Gastrocnemius medialis (tissue), 4 donors: ENCODE measurements around the gene MAGI1. TPM values are rescaled to one million over a fixed set of nuclear protein-coding genes. Genes with fewer than 3 reads are reported as not detected.

Source experiments
- ATAC-seq, 2 donors: fragments of 150-250 bp; one replicate each; pipeline ENCODE4 v1.9.1; 2016
- DNase-seq, 2 donors: peaks; one replicate each; pipeline ENCODE4 v3.0.0-alpha.2; 2019
- H3K27ac ChIP-seq, 4 donors: fragments of 200-600 bp; sonication (generic); 1 replicate in 1 of 4; 2 replicates in 3 of 4; pipeline ENCODE4 v1.5.1; 2016 to 2018; ENCODE audit warnings: mild to moderate bottlenecking in 2 of 4, moderate library complexity in 1 of 4
- H3K27me3 ChIP-seq, 3 donors: fragments of 200-600 bp; sonication (generic) in 2 of 3; 1 replicate in 1 of 3; 2 replicates in 2 of 3; pipeline versions ENCODE4 v1.5.1 to v1.6.0; 2016 to 2019; ENCODE audit warnings: mild to moderate bottlenecking in 1 of 3, moderate library complexity in 1 of 3
- H3K36me3 ChIP-seq, 2 donors: fragments of 200-600 bp; sonication (generic) in 1 of 2; one replicate each; pipeline ENCODE4 v1.5.1; 2017 to 2018
- H3K4me1 ChIP-seq, 2 donors: fragments of 200-600 bp; sonication (generic) in 1 of 2; one replicate each; pipeline ENCODE4 v1.5.1; 2016 to 2017; ENCODE audit warnings: mild to moderate bottlenecking in 2 of 2
- H3K4me3 ChIP-seq, 4 donors: fragments of 200-600 bp; sonication (generic) in 3 of 4; 1 replicate in 1 of 4; 2 replicates in 3 of 4; pipeline ENCODE4 v1.5.1; 2016 to 2019; ENCODE audit warnings: mild to moderate bottlenecking in 2 of 4
- H3K9me3 ChIP-seq, 3 donors: fragments of 200-600 bp; sonication (generic) in 2 of 3; 1 replicate in 1 of 3; 2 replicates in 2 of 3; pipeline ENCODE4 v1.5.1; 2016 to 2019
- POLR2A ChIP-seq, 2 donors: fragments of 450-650 bp; IDR thresholded peaks; one replicate each; pipeline ENCODE4 v1.6.1; 2017; ENCODE audit warnings: antibody characterized with exemption in 2 of 2, mild to moderate bottlenecking in 2 of 2, moderate library complexity in 2 of 2
- in situ Hi-C, 4 donors: fragments of 200-750 bp; cut with MboI; loops; one replicate each; pipeline versions ENCODE4 v1.15.0 to v1.8.0; 2017; ENCODE audit warnings: low sequenced_read_pairs in 4 of 4
- intact Hi-C: fragments of 100-400 bp; cut with DNase I; formaldehyde crosslinking; loops from one replicate; pipeline ENCODE4 v1.15.1; 2023; ENCODE audit warnings: low total_unique reads
- total RNA-seq, 4 donors: library from RNA; depleted of rRNA; stranded (reverse); fragments of >200 nt; gene quantifications; one replicate each; pipeline versions ENCODE4 v1.1.0 to v1.2.3, GENCODE V29; 2016
- TF ChIP-seq, protein P1 (sequence below), 5 experiments: fragments of 450-650 bp in 3 of 5; fragments of 200-600 bp in 2 of 5; sonication (generic) in 2 of 5; IDR thresholded peaks in 4 of 5; conservative IDR thresholded peaks in 1 of 5; 1 replicate in 4 of 5; 2 replicates in 1 of 5; pipeline ENCODE4 v1.5.1; 2016 to 2019; ENCODE audit warnings: antibody characterized with exemption in 5 of 5, mild to moderate bottlenecking in 3 of 5, moderate library complexity in 3 of 5

MAGI1 gene
- total RNA-seq, 4 donors from 2014 or later: 2.6 to 7.5 (median 3.9) TPM

DNA sequence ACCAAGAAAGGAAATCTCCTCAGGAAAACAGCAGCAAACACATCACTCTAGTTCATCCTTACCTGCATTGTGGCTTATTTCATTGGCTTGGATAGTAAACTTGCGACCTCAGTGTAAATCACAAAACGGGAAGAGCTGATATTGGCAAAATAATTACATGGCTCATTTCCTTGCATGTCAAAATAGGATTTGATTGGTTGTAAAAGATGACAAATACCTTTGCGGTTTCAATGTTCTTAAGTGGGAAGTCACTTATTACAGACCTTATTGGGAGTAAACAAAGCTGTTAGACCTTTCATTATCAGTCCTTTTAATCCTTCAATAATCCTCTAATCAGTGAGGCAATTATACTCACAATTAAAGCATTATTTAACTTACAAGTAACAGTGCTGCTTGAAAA, 590.6 kb downstream of the MAGI1 start:
- Histone ChIP-seq H3K27me3 (no peaks in the 10 kb centered on the region), H3K4me3 (no peak overlapping the region), H3K9me3 (no peaks in the 10 kb centered on the region), H3K36me3 (no peaks in the 10 kb centered on the region), H3K4me1 (no peaks in the 10 kb centered on the region), H3K27ac (no peak overlapping the region)
- intact Hi-C loops (no loop called here), in situ Hi-C loops (loop anchor here in 2 of 4 donors (10.0 kb wide), 2 partner anchors 217 to 287 kb away; no protein-coding TSS in a partner anchor)
- DNase-seq (no peak), ATAC-seq (no peak)
- no peak for TF ChIP-seq POLR2A (IDR thresholded peaks at IDR 0.05)
- TF ChIP-seq, protein P1, sequence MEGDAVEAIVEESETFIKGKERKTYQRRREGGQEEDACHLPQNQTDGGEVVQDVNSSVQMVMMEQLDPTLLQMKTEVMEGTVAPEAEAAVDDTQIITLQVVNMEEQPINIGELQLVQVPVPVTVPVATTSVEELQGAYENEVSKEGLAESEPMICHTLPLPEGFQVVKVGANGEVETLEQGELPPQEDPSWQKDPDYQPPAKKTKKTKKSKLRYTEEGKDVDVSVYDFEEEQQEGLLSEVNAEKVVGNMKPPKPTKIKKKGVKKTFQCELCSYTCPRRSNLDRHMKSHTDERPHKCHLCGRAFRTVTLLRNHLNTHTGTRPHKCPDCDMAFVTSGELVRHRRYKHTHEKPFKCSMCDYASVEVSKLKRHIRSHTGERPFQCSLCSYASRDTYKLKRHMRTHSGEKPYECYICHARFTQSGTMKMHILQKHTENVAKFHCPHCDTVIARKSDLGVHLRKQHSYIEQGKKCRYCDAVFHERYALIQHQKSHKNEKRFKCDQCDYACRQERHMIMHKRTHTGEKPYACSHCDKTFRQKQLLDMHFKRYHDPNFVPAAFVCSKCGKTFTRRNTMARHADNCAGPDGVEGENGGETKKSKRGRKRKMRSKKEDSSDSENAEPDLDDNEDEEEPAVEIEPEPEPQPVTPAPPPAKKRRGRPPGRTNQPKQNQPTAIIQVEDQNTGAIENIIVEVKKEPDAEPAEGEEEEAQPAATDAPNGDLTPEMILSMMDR (IDR thresholded peaks at IDR 0.05 in 4 of 5, conservative IDR thresholded peaks at IDR 0.05 in 1 of 5): no peak

DNA sequence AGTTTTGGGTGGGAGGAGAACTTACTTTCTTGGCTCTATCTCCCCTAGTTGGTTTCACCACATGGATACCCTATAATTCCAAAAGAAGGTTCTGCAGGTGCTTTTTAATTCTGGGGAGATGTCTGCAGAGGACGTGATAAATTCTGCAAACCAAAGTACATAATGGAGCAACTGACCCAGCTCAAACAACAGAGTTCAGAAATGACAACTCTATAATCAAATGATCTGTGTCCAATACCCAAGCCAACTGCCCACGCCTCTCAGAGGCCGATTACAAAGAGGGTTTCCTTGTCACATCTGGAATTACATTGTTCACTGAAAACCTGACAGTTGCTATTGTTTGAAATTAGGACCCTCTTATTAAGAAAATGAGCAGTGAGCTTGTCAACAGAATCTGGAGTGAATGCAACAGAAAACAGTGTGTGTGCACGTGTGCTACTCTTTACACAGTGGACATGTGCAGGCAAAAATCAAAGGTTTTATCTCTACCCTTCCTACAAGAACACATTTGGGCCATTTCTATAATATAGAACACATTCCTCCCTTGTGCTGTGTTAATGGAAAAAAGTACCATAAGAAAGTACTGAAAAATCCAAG, 593.0 kb downstream of the MAGI1 start:
- DNase-seq (no peak), ATAC-seq (no peak)
- H3K36me3 ChIP-seq: no peaks in the 10 kb centered on the region
- no peaks in the 10 kb centered on the region for H3K4me1 ChIP-seq
- no peaks in the 10 kb centered on the region for H3K27me3 ChIP-seq
- intact Hi-C loops: no loop called here
- in situ Hi-C loops: loop anchor here in 2 of 4 donors (10.0 kb wide), 2 partner anchors 219 to 289 kb away; no protein-coding TSS in a partner anchor
- no peak overlapping the region for H3K4me3 ChIP-seq
- H3K9me3 ChIP-seq: no peaks in the 10 kb centered on the region
- no peak overlapping the region for H3K27ac ChIP-seq
- TF ChIP-seq POLR2A (IDR thresholded peaks at IDR 0.05): no peak
- TF ChIP-seq, protein P1 (IDR thresholded peaks at IDR 0.05 in 4 of 5, conservative IDR thresholded peaks at IDR 0.05 in 1 of 5): no peak

DNA sequence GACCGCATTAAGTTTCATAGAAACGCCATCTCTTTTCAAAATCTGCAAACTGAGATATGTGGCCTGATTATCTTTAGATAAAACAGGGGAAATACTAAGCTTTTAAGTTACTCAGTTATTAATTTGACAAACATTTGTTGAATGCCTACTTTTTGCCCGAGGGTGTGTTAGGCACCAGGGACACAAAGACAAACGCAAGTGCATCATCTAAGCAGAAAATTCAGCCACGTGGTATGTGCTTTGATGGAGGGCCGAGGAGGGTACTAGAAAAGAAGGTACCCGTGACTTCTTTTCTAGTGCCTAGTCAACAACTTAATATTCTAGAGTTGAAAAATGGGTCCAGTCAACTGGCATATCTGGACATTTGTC, 594.3 kb downstream of the MAGI1 start:
- H3K9me3 ChIP-seq: no peaks in the 10 kb centered on the region
- ATAC-seq: no peak

DNA sequence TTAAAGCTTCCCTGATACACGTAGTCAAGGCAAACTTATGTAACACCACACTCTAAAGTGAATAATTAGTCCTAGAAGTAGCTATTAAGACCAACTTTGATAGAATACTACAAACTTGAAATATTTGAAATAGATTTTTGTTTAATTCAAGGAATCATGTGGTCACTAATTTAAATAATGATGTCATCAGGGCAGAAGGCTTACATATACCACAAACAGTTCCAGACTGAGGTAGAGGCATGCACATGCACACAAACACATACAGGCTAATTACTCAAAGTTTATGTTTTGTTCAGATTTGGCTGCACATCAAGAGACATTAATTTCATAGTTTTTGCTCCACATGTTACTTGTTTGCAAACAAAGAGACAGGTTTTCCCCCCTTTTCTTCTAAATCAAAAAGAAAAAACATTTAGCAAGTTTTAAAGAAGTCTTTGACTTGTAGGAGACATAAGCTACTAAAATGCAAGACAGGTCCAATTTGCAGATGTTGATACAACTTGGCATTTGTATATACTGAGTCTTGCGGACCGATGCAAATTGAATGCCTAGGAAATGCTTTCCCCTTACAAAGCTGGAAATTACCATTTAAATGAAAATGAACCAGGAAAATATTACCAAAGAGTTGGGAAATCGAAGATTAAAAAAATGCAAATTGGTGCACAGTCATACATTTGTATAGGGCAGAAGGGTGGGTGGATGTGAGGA, 594.8 kb downstream of the MAGI1 start:
- no peak for ATAC-seq
- Histone ChIP-seq H3K4me3 (no peak overlapping the region), H3K9me3 (no peaks in the 10 kb centered on the region), H3K4me1 (no peaks in the 10 kb centered on the region), H3K27me3 (no peaks in the 10 kb centered on the region), H3K27ac (no peak overlapping the region), H3K36me3 (no peaks in the 10 kb centered on the region)
- in situ Hi-C loops: loop anchor here in 2 of 4 donors (10.0 kb wide), 2 partner anchors 221 to 291 kb away; no protein-coding TSS in a partner anchor
- intact Hi-C loops: no loop called here
- DNase-seq: no peak
- TF ChIP-seq, protein P1 (IDR thresholded peaks at IDR 0.05 in 4 of 5, conservative IDR thresholded peaks at IDR 0.05 in 1 of 5): no peak
- no peak for TF ChIP-seq POLR2A (IDR thresholded peaks at IDR 0.05)

More for the DNA sequence above, 594.3 kb downstream of the MAGI1 start:
- Histone ChIP-seq H3K36me3 (no peaks in the 10 kb centered on the region), H3K27me3 (no peaks in the 10 kb centered on the region), H3K27ac (no peak overlapping the region), H3K4me1 (no peaks in the 10 kb centered on the region), H3K4me3 (no peak overlapping the region)
- in situ Hi-C loops: loop anchor here in 2 of 4 donors (10.0 kb wide), 2 partner anchors 220 to 290 kb away; no protein-coding TSS in a partner anchor
- DNase-seq: no peak
- TF ChIP-seq, protein P1 (IDR thresholded peaks at IDR 0.05 in 4 of 5, conservative IDR thresholded peaks at IDR 0.05 in 1 of 5): no peak
- TF ChIP-seq POLR2A (IDR thresholded peaks at IDR 0.05): no peak
- intact Hi-C loops: no loop called here
